ENCODE results near the gene CFDP1. TPM values are rescaled to one million over a fixed set of nuclear protein-coding genes. Genes with fewer than 3 reads are reported as not detected.

CFDP1 gene
- polyA plus RNA-seq, 10 donors, result 70.9 to 125 (median 91.4) TPM

GRCh38 chr16:75377729-75378386, 55.4 kb downstream of the CFDP1 start:
- peak; percentile 27 to 89 (median 57) for DNase-seq

GRCh38 chr16:75376475-75377161, 56.7 kb downstream of the CFDP1 start:
- DNase-seq, result no peak

DNA sequence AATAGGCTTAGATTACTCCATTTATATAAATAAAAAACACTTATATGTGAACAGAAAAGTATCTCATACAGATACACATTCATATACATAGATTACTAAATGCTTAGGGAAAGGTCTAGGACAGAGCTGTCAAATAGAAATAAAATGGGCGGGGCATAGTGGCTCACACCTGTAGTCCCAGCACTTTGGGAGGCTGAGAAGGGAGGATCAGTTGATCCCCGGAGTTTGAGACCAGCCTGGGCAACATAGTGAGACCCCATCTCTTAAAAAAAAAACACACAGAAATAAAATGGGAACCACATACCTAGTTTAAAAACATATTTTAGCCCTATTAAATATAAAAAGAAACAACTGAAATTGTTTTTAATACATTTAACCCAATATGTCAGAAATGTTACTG, 58.9 kb downstream of the CFDP1 start:
- no peak for DNase-seq

- DNase-seq, result no peak
Observed at GRCh38 chr16:75372236-75372856, 61.0 kb downstream of the CFDP1 start.

GRCh38 chr16:75371171-75371570, 62.1 kb downstream of the CFDP1 start:
- DNase-seq, result no peak

- no peak for DNase-seq
Observed at GRCh38 chr16:75364286-75364791, 69.0 kb downstream of the CFDP1 start.

GRCh38 chr16:75362846-75363245, 70.5 kb downstream of the CFDP1 start:
- no peak for DNase-seq

DNA sequence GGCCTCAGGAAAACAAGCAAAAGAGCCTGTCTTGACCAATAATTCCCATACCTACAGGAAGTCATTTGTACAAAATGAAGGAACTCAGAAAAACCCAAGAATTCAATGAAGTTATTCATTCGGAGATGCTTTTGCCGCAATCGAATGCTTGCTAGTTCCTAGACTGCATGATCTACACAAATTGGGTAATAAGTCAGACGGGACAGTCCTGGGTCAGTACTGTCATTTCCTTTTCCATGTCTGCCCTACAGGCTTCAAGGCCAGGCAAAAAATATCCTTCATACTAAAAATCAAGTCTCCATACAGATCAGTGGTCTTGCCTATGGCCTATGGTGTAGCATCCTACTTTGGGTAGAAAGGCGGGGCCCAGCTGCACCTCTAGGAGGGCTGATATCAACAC, 71.4 kb downstream of the CFDP1 start:
- DNase-seq, result no peak

DNA sequence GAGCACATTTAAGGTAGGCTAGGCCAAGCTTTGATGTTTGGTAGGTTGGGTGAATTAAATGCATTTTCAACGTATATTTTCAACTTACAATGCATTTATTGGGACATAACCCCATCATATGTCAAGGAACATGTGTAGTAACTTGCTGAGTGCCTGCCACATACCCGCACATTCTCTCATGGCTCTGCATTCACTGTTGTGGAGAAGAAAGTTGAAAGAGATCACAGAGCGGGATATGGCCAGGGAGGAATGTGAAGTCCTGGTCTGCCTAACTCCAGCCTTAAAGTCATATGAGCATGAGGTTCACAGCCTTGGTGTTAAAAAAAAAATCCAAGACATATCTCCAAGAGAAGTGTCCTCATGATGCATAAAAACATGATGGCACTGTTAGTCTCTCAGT, 79.1 kb downstream of the CFDP1 start:
- no peak for DNase-seq

- peak in 1 of 3 donors; percentile 49 for DNase-seq
Observed at GRCh38 chr16:75351183-75351582, 82.1 kb downstream of the CFDP1 start.

DNA sequence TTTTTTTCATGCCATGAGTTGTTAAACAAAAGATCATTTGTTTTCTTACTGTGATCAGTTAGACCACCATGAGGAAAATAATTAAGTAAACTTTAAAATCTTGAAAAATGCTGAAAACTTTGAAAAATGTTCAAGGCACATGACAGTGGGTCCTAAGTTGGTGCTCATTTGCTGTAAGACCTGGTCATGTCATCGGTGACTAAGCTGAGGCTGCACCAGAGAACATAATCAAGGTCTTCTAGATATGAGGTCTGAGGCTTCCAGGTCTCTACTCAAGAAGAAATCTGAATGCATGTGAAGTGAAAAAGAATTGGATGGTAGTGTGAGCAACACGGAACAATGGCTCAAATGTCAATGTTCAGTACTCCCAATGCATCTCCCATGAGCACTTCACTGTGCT, 87.6 kb downstream of the CFDP1 start:
- no peak for DNase-seq

DNA sequence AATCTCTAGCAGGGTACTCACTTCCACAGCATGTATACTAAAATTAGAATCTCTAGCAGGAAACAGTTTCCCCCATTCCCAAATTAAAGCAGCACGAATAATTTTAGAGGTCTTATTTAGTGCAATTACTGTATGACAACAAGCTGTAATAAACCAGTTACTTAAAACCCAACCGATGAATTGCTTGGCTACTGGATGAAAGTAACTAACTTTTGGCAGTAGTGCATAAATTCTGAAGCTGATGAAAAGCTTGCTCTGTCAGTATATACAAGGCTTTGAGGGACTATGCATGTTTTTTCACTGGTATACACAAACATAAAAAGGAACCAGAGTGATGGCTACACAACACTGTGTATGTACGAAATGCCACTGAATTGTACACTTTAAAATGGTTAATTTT, 89.4 kb downstream of the CFDP1 start:
- no peak for DNase-seq

DNA sequence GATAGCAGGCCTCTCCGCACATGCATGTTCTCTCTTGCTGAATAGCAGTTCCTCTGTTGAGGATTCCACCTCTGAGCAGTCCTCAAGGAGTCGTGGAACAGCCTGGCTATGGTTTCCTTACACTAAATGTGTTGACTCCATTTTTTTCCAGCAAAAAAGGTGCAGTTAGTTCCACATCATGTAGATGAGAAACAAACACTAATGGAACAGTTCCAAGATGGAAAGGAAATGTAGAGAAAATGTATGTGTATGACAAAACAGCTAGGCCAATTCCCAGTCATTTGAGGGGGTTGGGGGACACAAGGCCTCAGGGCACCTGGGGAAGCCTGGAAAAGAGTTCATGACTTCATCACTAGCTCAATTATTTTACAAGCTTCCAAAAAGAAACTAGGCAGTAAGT, 90.0 kb downstream of the CFDP1 start:
- peak in 1 of 3 donors; percentile 76 for DNase-seq

GRCh38 chr16:75342308-75342811, 90.9 kb downstream of the CFDP1 start:
- peak in 1 of 3 donors; percentile 48 for DNase-seq

- peak in 1 of 3 donors; percentile 59 for DNase-seq
Observed at GRCh38 chr16:75341564-75342307, 91.6 kb downstream of the CFDP1 start.

DNA sequence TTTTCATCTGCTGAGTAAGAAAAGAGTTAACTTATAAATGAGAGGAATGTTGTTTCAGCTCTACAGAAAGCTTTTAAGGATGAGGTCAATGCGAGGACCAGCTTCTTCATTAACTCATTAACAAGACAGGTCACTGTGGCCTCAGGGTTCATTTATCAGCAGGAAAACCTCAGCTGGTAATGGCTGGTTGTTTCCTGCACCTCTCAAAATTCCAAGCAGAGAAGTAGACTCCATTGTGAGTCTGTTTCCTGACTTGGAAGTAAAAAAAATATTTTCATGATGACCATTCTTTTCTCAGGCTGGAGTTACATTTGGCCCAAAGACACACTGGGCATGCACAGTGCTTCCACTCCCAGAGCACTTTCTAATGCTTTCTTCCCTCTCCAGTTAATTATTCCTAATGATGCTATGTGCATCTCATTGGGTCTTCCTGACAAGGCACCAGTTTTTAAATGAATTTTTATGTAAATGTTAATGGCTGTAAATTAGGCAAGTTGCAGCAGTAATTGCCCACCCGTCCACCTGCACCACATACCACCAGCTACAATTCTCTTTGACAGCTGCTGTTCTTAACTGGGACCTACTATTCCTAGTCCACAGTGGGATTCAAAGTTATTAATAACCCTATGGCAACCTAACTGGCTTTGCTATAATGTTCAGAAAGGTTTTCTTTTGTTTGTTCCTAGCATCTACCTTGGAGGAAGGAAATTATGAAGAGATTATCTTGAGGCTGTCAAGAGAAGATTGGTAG, 92.4 kb downstream of the CFDP1 start:
- DNase-seq, result peak in 1 of 3 donors; percentile 42

DNA sequence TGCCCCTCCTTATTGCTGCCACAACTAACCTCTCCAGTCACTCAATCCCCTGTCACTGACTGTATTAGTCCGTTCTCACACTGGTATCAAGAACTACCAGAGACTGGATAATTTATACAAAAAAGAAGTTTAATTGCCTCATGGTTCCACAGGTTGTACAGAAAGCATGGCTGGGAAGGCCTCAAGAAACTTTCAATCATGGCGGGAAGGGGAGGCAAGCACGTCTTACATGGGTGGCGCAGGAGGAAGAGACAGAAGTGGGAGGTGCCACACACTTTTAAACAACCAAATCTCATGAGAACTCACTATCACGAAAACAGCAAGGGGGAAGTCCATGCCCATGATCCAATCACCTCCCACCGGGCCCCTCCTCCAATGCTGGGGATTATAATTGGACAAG, 95.9 kb downstream of the CFDP1 start:
- DNase-seq, result no peak

GRCh38 chr16:75336521-75336920, 96.8 kb downstream of the CFDP1 start:
- no peak for DNase-seq

DNA sequence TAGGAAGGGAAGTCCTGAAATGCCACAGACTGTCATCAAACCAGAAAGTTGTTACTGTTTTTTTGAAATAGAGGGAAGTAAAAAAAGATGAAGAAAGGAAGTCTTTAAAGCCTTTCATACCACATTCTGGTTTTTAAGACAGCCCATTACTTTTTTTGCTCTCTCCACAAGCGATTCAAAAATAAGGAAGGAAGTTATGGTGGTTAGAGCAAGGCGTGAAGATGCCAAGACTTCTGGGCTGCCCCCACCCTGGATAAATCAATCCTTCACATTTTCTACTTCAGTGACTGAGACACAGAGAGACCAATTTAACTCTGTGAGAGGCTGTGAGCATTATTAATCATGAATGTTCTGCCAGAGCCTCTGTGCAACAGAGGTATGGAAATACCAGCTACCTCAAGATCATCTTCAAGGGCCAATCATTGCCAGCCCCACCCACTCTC, 99.6 kb downstream of the CFDP1 start:
- DNase-seq, result no peak

- no peak for DNase-seq
Observed at GRCh38 chr16:75329943-75330342, 103.4 kb downstream of the CFDP1 start.

GRCh38 chr16:75326333-75326732, 107.0 kb downstream of the CFDP1 start:
- DNase-seq, result no peak

Data from muscle of back (tissue), 11 donors.